GM23338 (cell line): ENCODE results near the gene CLIP1. TPM values are rescaled to one million over a fixed set of nuclear protein-coding genes. Genes with fewer than 3 reads are reported as not detected.
A peak's percentile ranks its signal among the peaks of the same experiment; 100 is the strongest.

Source experiments
- ATAC-seq: fragments of 200-7000 bp; cut with Tn5 transposase; 3 replicates; pipeline ENCODE4 v1.9.1; 2020
- DNase-seq: peaks from one replicate; pipeline ENCODE4 v3.0.0-alpha.2; 2015; ENCODE audit warnings: low spot score
- H2AFZ ChIP-seq: fragments of 200-600 bp; sonication (generic); 2 replicates; pipeline ENCODE4 v1.8.0; 2016; ENCODE audit warnings: antibody characterized with exemption, mild to moderate bottlenecking, moderate library complexity
- H3F3A ChIP-seq: fragments of 200-600 bp; sonication (generic); replicated peaks from 2 replicates; pipeline ENCODE4 v1.8.0; 2017; ENCODE audit warnings: antibody characterized with exemption, mixed run types, low read depth
- H3K27ac ChIP-seq: fragments of 200-600 bp; sonication (generic); 2 replicates; pipeline ENCODE4 v1.6.1; 2016; ENCODE audit warnings: low read depth
- H3K27me3 ChIP-seq: fragments of 200-600 bp; sonication (generic); 2 replicates; pipeline ENCODE4 v1.8.0; 2016; ENCODE audit warnings: mild to moderate bottlenecking, mixed run types, moderate library complexity; ENCODE audit not compliant: insufficient read depth
- H3K36me3 ChIP-seq: fragments of 200-600 bp; sonication (generic); 2 replicates; pipeline ENCODE4 v1.8.0; 2016; ENCODE audit warnings: mild to moderate bottlenecking; ENCODE audit not compliant: insufficient read depth
- H3K4me1 ChIP-seq: fragments of 200-600 bp; sonication (generic); 2 replicates; pipeline ENCODE4 v1.8.0; 2016; ENCODE audit warnings: mild to moderate bottlenecking, moderate library complexity; ENCODE audit not compliant: insufficient read depth
- H3K4me2 ChIP-seq: fragments of 200-600 bp; sonication (generic); 2 replicates; pipeline ENCODE4 v1.7.1; 2017; ENCODE audit warnings: mixed run types
- H3K4me3 ChIP-seq: fragments of 200-600 bp; sonication (generic); 2 replicates; pipeline ENCODE4 v1.6.1; 2016; ENCODE audit warnings: mixed run types
- H3K79me2 ChIP-seq: fragments of 200-600 bp; sonication (generic); replicated peaks from 2 replicates; pipeline ENCODE4 v1.8.0; 2017; ENCODE audit warnings: mild to moderate bottlenecking; ENCODE audit not compliant: insufficient read depth
- H3K9me2 ChIP-seq: fragments of 200-600 bp; sonication (generic); 2 replicates; pipeline ENCODE4 v1.8.0; 2017; ENCODE audit not compliant: insufficient read depth
- H4K20me1 ChIP-seq: fragments of 200-600 bp; sonication (generic); replicated peaks from 2 replicates; pipeline ENCODE4 v1.8.0; 2017; ENCODE audit warnings: mild to moderate bottlenecking; ENCODE audit not compliant: insufficient read depth
- H3K27ac Mint-ChIP-seq: 2 replicates; pipeline ENCODE4 v1.8.0; 2020; ENCODE audit warnings: inconsistent platforms, mild to moderate bottlenecking, moderate library complexity, mixed read lengths
- H3K27me3 Mint-ChIP-seq: 3 replicates; pipeline ENCODE4 v1.8.0; 2022; ENCODE audit warnings: low read depth, mild to moderate bottlenecking, moderate library complexity, mixed read lengths, inconsistent platforms; ENCODE audit not compliant: insufficient read depth, poor library complexity
- H3K36me3 Mint-ChIP-seq: 3 replicates; pipeline ENCODE4 v1.8.0; 2021; ENCODE audit warnings: low read depth, mild to moderate bottlenecking, inconsistent platforms, moderate library complexity, mixed read lengths
- H3K4me1 Mint-ChIP-seq: 3 replicates; pipeline ENCODE4 v1.8.0; 2020; ENCODE audit warnings: mild to moderate bottlenecking, inconsistent platforms, mixed read lengths
- H3K4me3 Mint-ChIP-seq: 3 replicates; pipeline ENCODE4 v1.8.0; 2021; ENCODE audit warnings: moderate library complexity, mild to moderate bottlenecking, inconsistent platforms, mixed read lengths
- H3K9me3 Mint-ChIP-seq: 3 replicates; pipeline ENCODE4 v1.8.0; 2020; ENCODE audit warnings: moderate library complexity, mild to moderate bottlenecking, inconsistent platforms, mixed read lengths
- CREB1 ChIP-seq: fragments of 250-450 bp; sonication (Bioruptor Pico); IDR thresholded peaks from 2 replicates; pipeline ENCODE4 v1.5.0; 2020; ENCODE audit warnings: low read depth, mild to moderate bottlenecking, moderate library complexity
- EZH2 ChIP-seq: fragments of 200-600 bp; sonication (generic); IDR thresholded peaks from one replicate; pipeline ENCODE4 v1.8.0; 2017; ENCODE audit warnings: antibody characterized with exemption, mild to moderate bottlenecking, low read depth; ENCODE audit not compliant: unreplicated experiment
- EZH2phosphoT487 ChIP-seq: fragments of 200-600 bp; sonication (generic); IDR thresholded peaks from one replicate; pipeline ENCODE4 v1.8.1; 2018; ENCODE audit warnings: antibody characterized with exemption; ENCODE audit not compliant: unreplicated experiment
- JUNB ChIP-seq: IDR thresholded peaks from one replicate; pipeline ENCODE4 v1.6.1; 2016; ENCODE audit warnings: antibody characterized with exemption; ENCODE audit not compliant: unreplicated experiment
- NANOG ChIP-seq: IDR thresholded peaks from 2 replicates; pipeline ENCODE4 v1.6.1; 2016; ENCODE audit warnings: antibody characterized with exemption, borderline replicate concordance
- POLR2AphosphoS5 ChIP-seq: IDR thresholded peaks from 2 replicates; pipeline ENCODE4 v1.6.1; 2016; ENCODE audit warnings: antibody characterized with exemption, low read depth
- REST ChIP-seq: IDR thresholded peaks from one replicate; pipeline ENCODE4 v1.6.1; 2018; ENCODE audit warnings: antibody characterized with exemption; ENCODE audit not compliant: unreplicated experiment
- STAT1 ChIP-seq: IDR thresholded peaks from one replicate; pipeline ENCODE4 v1.6.1; 2016; ENCODE audit warnings: antibody characterized with exemption; ENCODE audit not compliant: unreplicated experiment
- ZNF114 ChIP-seq: fragments of 250-450 bp; sonication (Bioruptor Pico); IDR thresholded peaks from 2 replicates; pipeline ENCODE4 v1.5.0; 2020; ENCODE audit warnings: mild to moderate bottlenecking, moderate library complexity
- ZNF331 ChIP-seq: fragments of 250-450 bp; sonication (Bioruptor Pico); IDR thresholded peaks from 2 replicates; pipeline ENCODE4 v1.5.0; 2020; ENCODE audit warnings: low read depth, mild to moderate bottlenecking, moderate library complexity
- ZNF462 ChIP-seq: fragments of 250-450 bp; sonication (Bioruptor Pico); IDR thresholded peaks from 2 replicates; pipeline ENCODE4 v1.5.0; 2020; ENCODE audit warnings: mild to moderate bottlenecking, moderate library complexity
- polyA plus RNA-seq: library from polyadenylated mRNA; unstranded; fragments of >200 nt; fragmentation: Nextera tagmentation; extraction: Ambion mirVana; gene quantifications from 2 replicates; pipeline ENCODE4 v1.2.1, GENCODE V29; 2016
- total RNA-seq: library from RNA; depleted of rRNA; stranded (reverse); fragments of >200 nt; shearing (Covaris generic); gene quantifications from 2 replicates; pipeline ENCODE4 v1.2.3, GENCODE V29; 2014
- TF ChIP-seq, protein P1 (sequence below): IDR thresholded peaks from 2 replicates; pipeline ENCODE4 v1.6.1; 2016; ENCODE audit warnings: antibody characterized with exemption
- TF ChIP-seq, protein P2 (sequence below), 2 experiments: fragments of 200-600 bp in 1 of 2; sonication (generic) in 1 of 2; conservative IDR thresholded peaks; 2 replicates each; pipeline versions ENCODE4 v1.5.1 to v1.6.1; 2016 to 2017; ENCODE audit warnings: antibody characterized with exemption in 2 of 2, low read depth in 2 of 2, mild to moderate bottlenecking in 2 of 2, moderate library complexity in 1 of 2

CLIP1 gene
- total and polyA plus RNA-seq, 2 experiments from 2014 or later: 11.5 to 21.1 TPM

GRCh38 chr12:122368361-122369073 lies 54.0 kb downstream of the CLIP1 start:
- DNase-seq (no peak), ATAC-seq (no peak)
- H3K27ac ChIP-seq: no peak overlapping the region; the same call in 1 of the 2 replicates

More at GRCh38 chr12:122368361-122369073, 54.0 kb downstream of the CLIP1 start:
- Histone ChIP-seq H3K9me2 (no peaks in the 10 kb centered on the region), H3K4me2 (no peak overlapping the region), H4K20me1 (no peaks in the 10 kb centered on the region), H3K4me3 (no peak overlapping the region), H3K79me2 (no peaks in the 10 kb centered on the region), H3K4me1 (no peaks in the 10 kb centered on the region), H3K27me3 (no peaks in the 10 kb centered on the region), H3F3A (no peaks in the 10 kb centered on the region), H2AFZ (no peak overlapping the region), H3K36me3 (no peaks in the 10 kb centered on the region)
- Mint-ChIP-seq H3K27me3 (peaks cover 2% of the 10 kb centered on the region), H3K27ac (peak overlapping the region; percentile 84), H3K36me3 (peaks cover 16% of the 10 kb centered on the region), H3K9me3 (no peaks in the 10 kb centered on the region), H3K4me3 (no peak overlapping the region), H3K4me1 (peaks cover 10% of the 10 kb centered on the region)
- TF ChIP-seq, protein P1, sequence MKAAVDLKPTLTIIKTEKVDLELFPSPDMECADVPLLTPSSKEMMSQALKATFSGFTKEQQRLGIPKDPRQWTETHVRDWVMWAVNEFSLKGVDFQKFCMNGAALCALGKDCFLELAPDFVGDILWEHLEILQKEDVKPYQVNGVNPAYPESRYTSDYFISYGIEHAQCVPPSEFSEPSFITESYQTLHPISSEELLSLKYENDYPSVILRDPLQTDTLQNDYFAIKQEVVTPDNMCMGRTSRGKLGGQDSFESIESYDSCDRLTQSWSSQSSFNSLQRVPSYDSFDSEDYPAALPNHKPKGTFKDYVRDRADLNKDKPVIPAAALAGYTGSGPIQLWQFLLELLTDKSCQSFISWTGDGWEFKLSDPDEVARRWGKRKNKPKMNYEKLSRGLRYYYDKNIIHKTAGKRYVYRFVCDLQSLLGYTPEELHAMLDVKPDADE: no peak
- TF ChIP-seq EZH2phosphoT487: no peak
- no peak for TF ChIP-seq JUNB
- TF ChIP-seq CREB1 (CRISPR knock-in tag): no peak
- TF ChIP-seq ZNF114 (CRISPR knock-in tag): no peak
- TF ChIP-seq NANOG: no peak
- TF ChIP-seq EZH2: no peak
- no peak for TF ChIP-seq STAT1
- no peak for TF ChIP-seq REST
- TF ChIP-seq, protein P2, sequence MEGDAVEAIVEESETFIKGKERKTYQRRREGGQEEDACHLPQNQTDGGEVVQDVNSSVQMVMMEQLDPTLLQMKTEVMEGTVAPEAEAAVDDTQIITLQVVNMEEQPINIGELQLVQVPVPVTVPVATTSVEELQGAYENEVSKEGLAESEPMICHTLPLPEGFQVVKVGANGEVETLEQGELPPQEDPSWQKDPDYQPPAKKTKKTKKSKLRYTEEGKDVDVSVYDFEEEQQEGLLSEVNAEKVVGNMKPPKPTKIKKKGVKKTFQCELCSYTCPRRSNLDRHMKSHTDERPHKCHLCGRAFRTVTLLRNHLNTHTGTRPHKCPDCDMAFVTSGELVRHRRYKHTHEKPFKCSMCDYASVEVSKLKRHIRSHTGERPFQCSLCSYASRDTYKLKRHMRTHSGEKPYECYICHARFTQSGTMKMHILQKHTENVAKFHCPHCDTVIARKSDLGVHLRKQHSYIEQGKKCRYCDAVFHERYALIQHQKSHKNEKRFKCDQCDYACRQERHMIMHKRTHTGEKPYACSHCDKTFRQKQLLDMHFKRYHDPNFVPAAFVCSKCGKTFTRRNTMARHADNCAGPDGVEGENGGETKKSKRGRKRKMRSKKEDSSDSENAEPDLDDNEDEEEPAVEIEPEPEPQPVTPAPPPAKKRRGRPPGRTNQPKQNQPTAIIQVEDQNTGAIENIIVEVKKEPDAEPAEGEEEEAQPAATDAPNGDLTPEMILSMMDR (conservative IDR thresholded peaks at IDR 0.05; ENCODE audit: low read depth in 2 of 2): no peak
- TF ChIP-seq ZNF462: no peak
- TF ChIP-seq POLR2AphosphoS5: no peak
- no peak for TF ChIP-seq ZNF331
